ENCODE measurements around the gene CREB3L2.

- TF ChIP-seq CTCF (conservative IDR thresholded peaks at IDR 0.05; ENCODE audit: low read depth, low read length) (no peak), MAFK (IDR thresholded peaks at IDR 0.05; ENCODE audit: low read depth, low read length) (no peak), RCOR1 (IDR thresholded peaks at IDR 0.05; ENCODE audit: insufficient replicate concordance, low read length) (no peak), POLR2A (IDR thresholded peaks at IDR 0.05; ENCODE audit: low read depth, low read length) (no peak), BHLHE40 (IDR thresholded peaks at IDR 0.05; ENCODE audit: low read depth, low read length) (no peak), RAD21 (IDR thresholded peaks at IDR 0.05; ENCODE audit: low read length) (no peak), MAZ (IDR thresholded peaks at IDR 0.05; ENCODE audit: borderline replicate concordance, low read depth, low read length) (no peak), ELK1 (IDR thresholded peaks at IDR 0.05; ENCODE audit: borderline replicate concordance, low read depth, low read length) (no peak), USF2 (IDR thresholded peaks at IDR 0.05; ENCODE audit: low read depth, low read length) (no peak), CEBPB (IDR thresholded peaks at IDR 0.05; ENCODE audit: low read depth, low read length) (no peak), NFE2L2 (IDR thresholded peaks at IDR 0.05; ENCODE audit: low read depth, low read length) (no peak), FOS (IDR thresholded peaks at IDR 0.05; ENCODE audit: low read depth, low read length) (no peak), RFX5 (IDR thresholded peaks at IDR 0.05; ENCODE audit: low read depth, low read length) (no peak)
Measured at GRCh38 chr7:137985897-137986251, 16.0 kb downstream of the CREB3L2 start.
